GM12891 (cell line): ENCODE data around the gene SNRPA1.

Experiments
- POLR2A ChIP-seq: IDR thresholded peaks from 2 replicates; pipeline ENCODE4 v1.6.1; 2011; ENCODE audit warnings: low read depth, low read length, control low read depth
- POLR2AphosphoS5 ChIP-seq: IDR thresholded peaks from 2 replicates; pipeline ENCODE4 v1.6.1; 2011; ENCODE audit warnings: low read depth, low read length, control low read depth

- no peak for TF ChIP-seq POLR2A
- TF ChIP-seq POLR2AphosphoS5 = no peak
These were observed 28.9 kb upstream of the SNRPA1 start for GRCh38 chr15:101323793-101324523.
